ENCODE data around the gene XPOT.

- TF ChIP-seq, protein P1, sequence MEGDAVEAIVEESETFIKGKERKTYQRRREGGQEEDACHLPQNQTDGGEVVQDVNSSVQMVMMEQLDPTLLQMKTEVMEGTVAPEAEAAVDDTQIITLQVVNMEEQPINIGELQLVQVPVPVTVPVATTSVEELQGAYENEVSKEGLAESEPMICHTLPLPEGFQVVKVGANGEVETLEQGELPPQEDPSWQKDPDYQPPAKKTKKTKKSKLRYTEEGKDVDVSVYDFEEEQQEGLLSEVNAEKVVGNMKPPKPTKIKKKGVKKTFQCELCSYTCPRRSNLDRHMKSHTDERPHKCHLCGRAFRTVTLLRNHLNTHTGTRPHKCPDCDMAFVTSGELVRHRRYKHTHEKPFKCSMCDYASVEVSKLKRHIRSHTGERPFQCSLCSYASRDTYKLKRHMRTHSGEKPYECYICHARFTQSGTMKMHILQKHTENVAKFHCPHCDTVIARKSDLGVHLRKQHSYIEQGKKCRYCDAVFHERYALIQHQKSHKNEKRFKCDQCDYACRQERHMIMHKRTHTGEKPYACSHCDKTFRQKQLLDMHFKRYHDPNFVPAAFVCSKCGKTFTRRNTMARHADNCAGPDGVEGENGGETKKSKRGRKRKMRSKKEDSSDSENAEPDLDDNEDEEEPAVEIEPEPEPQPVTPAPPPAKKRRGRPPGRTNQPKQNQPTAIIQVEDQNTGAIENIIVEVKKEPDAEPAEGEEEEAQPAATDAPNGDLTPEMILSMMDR (conservative IDR thresholded peaks at IDR 0.05), result no peak
- no peak for TF ChIP-seq ZFX (IDR thresholded peaks at IDR 0.05)
These were observed 9.7 kb downstream of the XPOT start for GRCh38 chr12:64413884-64414283.

Measured in C4-2B (cell line).